ENCODE results near the gene FEZ2. TPM values are rescaled to one million over a fixed set of nuclear protein-coding genes. Genes with fewer than 3 reads are reported as not detected.
"Not testable (repeated sequence)": the region's sequence is repeated elsewhere in the genome, so short reads cannot be mapped to it uniquely, and the experiment has no call there.

FEZ2 gene
- total RNA-seq, 1 donor from 2014 or later, result 39.3 TPM

DNA sequence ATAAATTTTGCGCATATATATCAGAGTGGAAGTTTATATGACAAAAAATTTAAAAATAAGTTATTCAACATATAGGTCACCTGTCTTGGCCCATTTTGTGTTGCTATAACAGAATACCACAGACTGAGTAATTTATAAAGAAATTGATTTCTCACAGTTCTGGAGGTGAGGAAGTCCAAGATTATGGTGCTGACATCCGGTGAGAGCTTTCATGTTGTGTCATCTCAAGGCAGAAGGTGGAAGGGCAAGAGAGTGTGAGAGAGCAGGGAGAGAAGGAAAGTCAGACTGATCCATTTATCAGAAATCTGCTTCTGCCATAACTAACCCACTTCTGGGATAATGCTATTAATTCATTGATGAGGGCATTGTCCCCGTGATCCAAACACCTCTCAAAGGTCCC lies 9.0 kb upstream of the FEZ2 start:
- intact Hi-C loops (cut with DNase I), result no loop called here
- no peak for TF ChIP-seq POLR2A (IDR thresholded peaks at IDR 0.05)
- no peak for TF ChIP-seq POLR2AphosphoS5 (IDR thresholded peaks at IDR 0.05; ENCODE audit: insufficient read depth in 1 of 2, low read depth in 1 of 2)
- TF ChIP-seq CTCF (IDR thresholded peaks at IDR 0.05), result no peak
- H3K9me3 ChIP-seq, result no peaks in the 10 kb centered on the region
- H3K36me3 ChIP-seq, result no peaks in the 10 kb centered on the region
- no peak overlapping the region for H3K4me3 ChIP-seq
- H3K27ac ChIP-seq, result no peak overlapping the region
- no peaks in the 10 kb centered on the region for H3K27me3 ChIP-seq
- no peaks in the 10 kb centered on the region for H3K4me1 ChIP-seq
- no peak for DNase-seq (ENCODE audit: extremely low spot score in 2 of 2)

GRCh38 chr2:36605273-36605672 lies 7.3 kb upstream of the FEZ2 start:
- no peaks in the 10 kb centered on the region for H3K9me3 ChIP-seq
- TF ChIP-seq POLR2A (IDR thresholded peaks at IDR 0.05) (no peak), CTCF (IDR thresholded peaks at IDR 0.05) (no peak), POLR2AphosphoS5 (IDR thresholded peaks at IDR 0.05; ENCODE audit: insufficient read depth in 1 of 2, low read depth in 1 of 2) (no peak)
- H3K36me3 ChIP-seq, result no peaks in the 10 kb centered on the region
- DNase-seq (ENCODE audit: extremely low spot score in 2 of 2), result no peak
- no peaks in the 10 kb centered on the region for H3K27me3 ChIP-seq
- intact Hi-C loops (cut with DNase I), result no loop called here
- H3K4me1 ChIP-seq, result no peaks in the 10 kb centered on the region
- no peak overlapping the region for H3K27ac ChIP-seq
- H3K4me3 ChIP-seq, result no peak overlapping the region

GRCh38 chr2:36603629-36604028 lies 5.7 kb upstream of the FEZ2 start:
- DNase-seq (ENCODE audit: extremely low spot score in 2 of 2); H3K4me1 ChIP-seq; H3K27ac ChIP-seq; H3K27me3 ChIP-seq; H3K36me3 ChIP-seq; H3K4me3 ChIP-seq; intact Hi-C loops (cut with DNase I); H3K9me3 ChIP-seq: not testable (repeated sequence)

- Histone ChIP-seq H3K27me3 (no peaks in the 10 kb centered on the region), H3K4me1 (peaks cover 31% of the 10 kb centered on the region), H3K9me3 (no peaks in the 10 kb centered on the region), H3K27ac (peak overlapping the region; percentile 90), H3K4me3 (peak overlapping the region; percentile 87 to 99), H3K36me3 (peaks cover 0 to 4% of the 10 kb centered on the region in 2 donors)
- intact Hi-C loops (cut with DNase I), result no loop called here
- no peak for DNase-seq (ENCODE audit: extremely low spot score in 2 of 2)
- TF ChIP-seq CTCF (IDR thresholded peaks at IDR 0.05) (no peak), POLR2AphosphoS5 (IDR thresholded peaks at IDR 0.05; ENCODE audit: insufficient read depth in 1 of 2, low read depth in 1 of 2) (no peak), POLR2A (IDR thresholded peaks at IDR 0.05) (no peak)
Observed at GRCh38 chr2:36597003-36597531, 901 bp downstream of the FEZ2 start.

- no peaks in the 10 kb centered on the region for H3K9me3 ChIP-seq
- peaks cover 31% of the 10 kb centered on the region for H3K4me1 ChIP-seq
- H3K27ac ChIP-seq, result no peak overlapping the region
- peak overlapping the region; percentile 87 to 99 for H3K4me3 ChIP-seq
- H3K27me3 ChIP-seq, result no peaks in the 10 kb centered on the region
- intact Hi-C loops (cut with DNase I), result no loop called here
- TF ChIP-seq POLR2A (IDR thresholded peaks at IDR 0.05), result no peak
- TF ChIP-seq CTCF (IDR thresholded peaks at IDR 0.05), result no peak
- no peak for TF ChIP-seq POLR2AphosphoS5 (IDR thresholded peaks at IDR 0.05; ENCODE audit: insufficient read depth in 1 of 2, low read depth in 1 of 2)
- peaks cover 0 to 4% of the 10 kb centered on the region in 2 donors for H3K36me3 ChIP-seq
- DNase-seq (ENCODE audit: extremely low spot score in 2 of 2), result no peak
Observed at GRCh38 chr2:36596397-36596796, 1.6 kb downstream of the FEZ2 start.

All from vagina (tissue), 2 donors.